Natural killer cell (primary cell): Measurements from ENCODE around the gene HK1. TPM values are rescaled to one million over a fixed set of nuclear protein-coding genes. Genes with fewer than 3 reads are reported as not detected.

Source experiments
- ATAC-seq, 3 donors: fragments of 150-1000 bp in 2 of 3; fragments of 200-7000 bp in 1 of 3; cut with Tn5 transposase; 1 replicate in 1 of 3; 2 replicates in 2 of 3; pipeline ENCODE4 v1.10.0; 2021; ENCODE audit warnings: mild to moderate bottlenecking in 2 of 3, moderate library complexity in 2 of 3
- DNase-seq, 2 donors: peaks; one replicate each; pipeline versions ENCODE4 v3.0.0 to v3.0.0-alpha.2; 2013 to 2021; ENCODE audit warnings: mixed read lengths in 1 of 2
- H3K27ac ChIP-seq: one replicate; pipeline ENCODE4 v1.5.1; 2013; ENCODE audit warnings: mild to moderate bottlenecking, low read length
- H3K27me3 ChIP-seq: one replicate; pipeline ENCODE4 v1.6.1; 2013; ENCODE audit warnings: low read length; ENCODE audit not compliant: control insufficient read depth, insufficient read depth
- H3K36me3 ChIP-seq: one replicate; pipeline ENCODE4 v1.6.1; 2013; ENCODE audit warnings: low read length; ENCODE audit not compliant: control insufficient read depth, insufficient read depth
- H3K4me1 ChIP-seq: one replicate; pipeline ENCODE4 v1.6.1; 2013; ENCODE audit warnings: low read length; ENCODE audit not compliant: control insufficient read depth, insufficient read depth
- H3K4me3 ChIP-seq: one replicate; pipeline ENCODE4 v1.5.1; 2013; ENCODE audit warnings: low read length
- H3K9me3 ChIP-seq: one replicate; pipeline ENCODE4 v1.6.1; 2013; ENCODE audit warnings: low read length; ENCODE audit not compliant: control insufficient read depth, insufficient read depth
- H3K27ac Mint-ChIP-seq, 2 donors: one replicate each; pipeline ENCODE4 v1.8.0; 2022; ENCODE audit warnings: mild to moderate bottlenecking in 2 of 2, mixed read lengths in 2 of 2, moderate library complexity in 1 of 2
- H3K27me3 Mint-ChIP-seq, 2 donors: one replicate each; pipeline ENCODE4 v1.8.0; 2022; ENCODE audit warnings: low read depth in 2 of 2, mixed read lengths in 2 of 2
- H3K36me3 Mint-ChIP-seq: one replicate; pipeline ENCODE4 v1.8.0; 2022; ENCODE audit warnings: mixed read lengths
- H3K4me1 Mint-ChIP-seq, 2 donors: one replicate each; pipeline ENCODE4 v1.8.0; 2022; ENCODE audit warnings: mixed read lengths in 2 of 2
- H3K4me3 Mint-ChIP-seq: one replicate; pipeline ENCODE4 v1.8.0; 2022; ENCODE audit warnings: mild to moderate bottlenecking, moderate library complexity, mixed read lengths
- H3K9me3 Mint-ChIP-seq, 2 donors: one replicate each; pipeline ENCODE4 v1.8.0; 2022; ENCODE audit warnings: mixed read lengths in 2 of 2
- CTCF ChIP-seq: fragments of 200-600 bp; IDR thresholded peaks from one replicate; pipeline ENCODE4 v1.8.0; 2022; ENCODE audit warnings: antibody characterized with exemption
- WGBS: methylation state at CpG from one replicate; pipeline ENCODE4 v1.1.7; 2013; ENCODE audit warnings: missing lambda C conversion rate; ENCODE audit not compliant: insufficient coverage; 5-methylcytosine and 5-hydroxymethylcytosine counted together
- intact Hi-C: fragments of 100-400 bp; cut with micrococcal nuclease; formaldehyde crosslinking; loops from one replicate; pipeline ENCODE4 v1.14.2; 2022
- total RNA-seq, 4 donors: library from RNA; stranded (reverse); fragments of 120-200 nt in 1 of 4; gene quantifications; one replicate each; pipeline versions ENCODE4 v1.2.3 to v1.2.4, GENCODE V29; 2013 to 2022

The HK1 gene
- total RNA-seq, 3 donors from 2014 or later (not counting 1 experiment from before 2014, with no cell fraction given) = 58.4 to 72.6 (median 69.5) TPM

- H3K4me1 ChIP-seq = no peaks in the 10 kb centered on the region
- Mint-ChIP-seq H3K4me3 (no peak overlapping the region), H3K27ac (no peak overlapping the region), H3K9me3 (no peaks in the 10 kb centered on the region), H3K27me3 (no peaks in the 10 kb centered on the region), H3K36me3 (no peaks in the 10 kb centered on the region), H3K4me1 (peaks cover 5 to 6% of the 10 kb centered on the region in 2 donors)
- H3K4me3 ChIP-seq = no peak overlapping the region
- H3K27ac ChIP-seq = no peak overlapping the region
- no peaks in the 10 kb centered on the region for H3K27me3 ChIP-seq
- DNase-seq (no peak), ATAC-seq (no peak)
- H3K36me3 ChIP-seq = no peaks in the 10 kb centered on the region
- no peaks in the 10 kb centered on the region for H3K9me3 ChIP-seq
- WGBS = 98% methylated on average over 2 of the region's 3 CpGs
- no peak for TF ChIP-seq CTCF
- intact Hi-C loops = no loop called here
Observed at GRCh38 chr10:69259547-69260243, 18.6 kb upstream of the HK1 start.

- H3K36me3 Mint-ChIP-seq = no peaks in the 10 kb centered on the region
- H3K4me3 Mint-ChIP-seq = no peak overlapping the region
- intact Hi-C loops = no loop called here
- H3K27me3 Mint-ChIP-seq = no peaks in the 10 kb centered on the region
- Histone ChIP-seq H3K4me3 (no peak overlapping the region), H3K9me3 (no peaks in the 10 kb centered on the region), H3K27me3 (no peaks in the 10 kb centered on the region), H3K36me3 (no peaks in the 10 kb centered on the region), H3K27ac (no peak overlapping the region), H3K4me1 (no peaks in the 10 kb centered on the region)
- no peaks in the 10 kb centered on the region for H3K9me3 Mint-ChIP-seq
- no peak overlapping the region for H3K27ac Mint-ChIP-seq
- no peak for DNase-seq
- H3K4me1 Mint-ChIP-seq = peaks cover 5 to 6% of the 10 kb centered on the region in 2 donors
- TF ChIP-seq CTCF = no peak
- no peak for ATAC-seq
- 90% methylated on average over 8 of the region's 8 CpGs for WGBS
Observed at GRCh38 chr10:69261184-69261583, 17.1 kb upstream of the HK1 start.

- intact Hi-C loops = no loop called here
- DNase-seq = no peak
- Histone ChIP-seq H3K36me3 (no peaks in the 10 kb centered on the region), H3K27ac (no peak overlapping the region), H3K4me3 (no peak overlapping the region), H3K27me3 (no peaks in the 10 kb centered on the region), H3K4me1 (no peaks in the 10 kb centered on the region), H3K9me3 (no peaks in the 10 kb centered on the region)
- 43% methylated on average over 1 of the region's 3 CpGs for WGBS
- TF ChIP-seq CTCF = no peak
- no peaks in the 10 kb centered on the region for H3K36me3 Mint-ChIP-seq
- H3K27ac Mint-ChIP-seq = peak overlapping the region in 1 of 2 donors; percentile 48
- ATAC-seq = no peak
- H3K27me3 Mint-ChIP-seq = peaks cover 0 to 7% of the 10 kb centered on the region in 2 donors
- H3K9me3 Mint-ChIP-seq = no peaks in the 10 kb centered on the region
- H3K4me3 Mint-ChIP-seq = no peak overlapping the region
- peaks cover 5 to 6% of the 10 kb centered on the region in 2 donors for H3K4me1 Mint-ChIP-seq
Observed at GRCh38 chr10:69262292-69262751, 16.0 kb upstream of the HK1 start.

GRCh38 chr10:69265521-69265920 is 12.8 kb upstream of the HK1 start:
- H3K4me3 Mint-ChIP-seq = no peak overlapping the region
- 94% methylated on average over 17 of the region's 17 CpGs for WGBS
- intact Hi-C loops = no loop called here
- Histone ChIP-seq H3K4me3 (no peak overlapping the region), H3K36me3 (no peaks in the 10 kb centered on the region), H3K4me1 (no peaks in the 10 kb centered on the region), H3K9me3 (no peaks in the 10 kb centered on the region), H3K27ac (no peak overlapping the region), H3K27me3 (no peaks in the 10 kb centered on the region)
- H3K9me3 Mint-ChIP-seq = no peaks in the 10 kb centered on the region
- TF ChIP-seq CTCF = no peak
- H3K27ac Mint-ChIP-seq = no peak overlapping the region
- peaks cover 5 to 6% of the 10 kb centered on the region in 2 donors for H3K4me1 Mint-ChIP-seq
- DNase-seq (no peak), ATAC-seq (no peak)
- H3K36me3 Mint-ChIP-seq = no peaks in the 10 kb centered on the region
- H3K27me3 Mint-ChIP-seq = peaks cover 6 to 27% of the 10 kb centered on the region in 2 donors
